H9 (cell line): Measurements from ENCODE around the gene DUSP16. TPM values are rescaled to one million over a fixed set of nuclear protein-coding genes. Genes with fewer than 3 reads are reported as not detected.

Experiments used
- DNase-seq: peaks from one replicate; pipeline ENCODE4 v3.0.0-alpha.2; 2017
- H2AFZ ChIP-seq: one replicate; pipeline ENCODE4 v1.6.1; 2013; ENCODE audit warnings: mild to moderate bottlenecking, low read length, control low read depth, moderate library complexity
- H2AK5ac ChIP-seq: 2 replicates; pipeline ENCODE4 v1.6.1; 2013; ENCODE audit warnings: low read length, control low read depth, mixed read lengths; ENCODE audit not compliant: insufficient read length
- H2BK120ac ChIP-seq: one replicate; pipeline ENCODE4 v1.6.1; 2013; ENCODE audit warnings: low read depth, mild to moderate bottlenecking, low read length, control low read depth, inconsistent platforms; ENCODE audit not compliant: poor library complexity, severe bottlenecking
- H2BK12ac ChIP-seq: 2 replicates; pipeline ENCODE4 v1.6.1; 2013; ENCODE audit warnings: low read length, control low read depth, mixed read lengths, low read depth; ENCODE audit not compliant: insufficient read length
- H2BK15ac ChIP-seq: 2 replicates; pipeline ENCODE4 v1.6.1; 2013; ENCODE audit warnings: low read depth, low read length, control low read depth
- H2BK20ac ChIP-seq: one replicate; pipeline ENCODE4 v1.6.1; 2013; ENCODE audit warnings: low read depth, mild to moderate bottlenecking, low read length, control low read depth, inconsistent platforms; ENCODE audit not compliant: poor library complexity, severe bottlenecking
- H2BK5ac ChIP-seq: 2 replicates; pipeline ENCODE4 v1.6.1; 2013; ENCODE audit warnings: low read length, control low read depth, mixed read lengths; ENCODE audit not compliant: insufficient read length
- H3K14ac ChIP-seq: 2 replicates; pipeline ENCODE4 v1.6.1; 2013; ENCODE audit warnings: low read length, control low read depth; ENCODE audit not compliant: insufficient read depth
- H3K18ac ChIP-seq: 2 replicates; pipeline ENCODE4 v1.6.1; 2013; ENCODE audit warnings: low read depth, mild to moderate bottlenecking, mixed read lengths, low read length, control low read depth; ENCODE audit not compliant: insufficient read length
- H3K23ac ChIP-seq: 2 replicates; pipeline ENCODE4 v1.6.1; 2013; ENCODE audit warnings: low read length, control low read depth, mixed read lengths, low read depth; ENCODE audit not compliant: insufficient read length
- H3K23me2 ChIP-seq: 2 replicates; pipeline ENCODE4 v1.6.1; 2013; ENCODE audit warnings: low read depth, mild to moderate bottlenecking, mixed read lengths, low read length, control low read depth; ENCODE audit not compliant: insufficient read length, poor library complexity, severe bottlenecking
- H3K27ac ChIP-seq: 2 replicates; pipeline ENCODE4 v1.5.1; 2013; ENCODE audit warnings: low read length, control low read depth, mixed read lengths, low read depth; ENCODE audit not compliant: insufficient read length
- H3K27me3 ChIP-seq: 2 replicates; pipeline ENCODE4 v1.6.1; 2013; ENCODE audit warnings: low read length, control low read depth, inconsistent platforms; ENCODE audit not compliant: insufficient read depth
- H3K4ac ChIP-seq: 2 replicates; pipeline ENCODE4 v1.6.1; 2013; ENCODE audit warnings: low read depth, mild to moderate bottlenecking, control low read depth, inconsistent platforms, low read length, moderate library complexity
- H3K4me1 ChIP-seq: 2 replicates; pipeline ENCODE4 v1.6.1; 2013; ENCODE audit warnings: low read length, control low read depth, inconsistent platforms; ENCODE audit not compliant: insufficient read depth
- H3K4me2 ChIP-seq: 2 replicates; pipeline ENCODE4 v1.6.1; 2013; ENCODE audit warnings: low read length, control low read depth, mixed read lengths; ENCODE audit not compliant: insufficient read length, insufficient read depth
- H3K56ac ChIP-seq: 2 replicates; pipeline ENCODE4 v1.6.1; 2013; ENCODE audit warnings: low read depth, mild to moderate bottlenecking, mixed read lengths, low read length, control low read depth; ENCODE audit not compliant: insufficient read length
- H3K79me1 ChIP-seq: 2 replicates; pipeline ENCODE4 v1.6.1; 2013; ENCODE audit warnings: low read depth, mild to moderate bottlenecking, moderate library complexity, low read length, control low read depth, inconsistent platforms; ENCODE audit not compliant: insufficient read depth, poor library complexity, severe bottlenecking
- H3K79me2 ChIP-seq: 2 replicates; pipeline ENCODE4 v1.6.1; 2013; ENCODE audit warnings: low read length, control low read depth, inconsistent platforms; ENCODE audit not compliant: insufficient read depth
- H3K9ac ChIP-seq: 2 replicates; pipeline ENCODE4 v1.6.1; 2013; ENCODE audit warnings: low read length, control low read depth, mixed read lengths; ENCODE audit not compliant: insufficient read length; ENCODE audit errors: extremely low read depth
- H3K9me3 ChIP-seq: one replicate; pipeline ENCODE4 v1.6.1; 2013; ENCODE audit warnings: low read depth, low read length, inconsistent platforms; ENCODE audit not compliant: control insufficient read depth
- H3T11ph ChIP-seq: one replicate; pipeline ENCODE4 v1.6.1; 2013; ENCODE audit warnings: mild to moderate bottlenecking, low read length, control low read depth, inconsistent platforms
- H4K20me1 ChIP-seq: one replicate; pipeline ENCODE4 v1.6.1; 2013; ENCODE audit not compliant: control insufficient read depth, insufficient read length, insufficient read depth
- H4K5ac ChIP-seq: 2 replicates; pipeline ENCODE4 v1.6.1; 2013; ENCODE audit warnings: low read depth, mild to moderate bottlenecking, mixed read lengths, low read length, control low read depth; ENCODE audit not compliant: insufficient read length
- H4K8ac ChIP-seq: replicated peaks from 2 replicates; pipeline ENCODE4 v1.6.1; 2013; ENCODE audit warnings: low read length, control low read depth, mixed read lengths, low read depth; ENCODE audit not compliant: insufficient read length
- H4K91ac ChIP-seq: 2 replicates; pipeline ENCODE4 v1.6.1; 2013; ENCODE audit warnings: low read depth, mild to moderate bottlenecking, moderate library complexity, mixed read lengths, low read length, control low read depth; ENCODE audit not compliant: insufficient read length
- H3K27ac Mint-ChIP-seq, 3 experiments: 2 replicates in 2 of 3; 3 replicates in 1 of 3; pipeline ENCODE4 v1.8.0; 2020 to 2021; ENCODE audit warnings: mixed read lengths in 3 of 3, mild to moderate bottlenecking in 1 of 3, moderate library complexity in 1 of 3
- H3K27me3 Mint-ChIP-seq: 2 replicates; pipeline ENCODE4 v1.8.0; 2021; ENCODE audit warnings: low read depth, mild to moderate bottlenecking, moderate library complexity, mixed read lengths
- H3K36me3 Mint-ChIP-seq, 3 experiments: 2 replicates in 2 of 3; 3 replicates in 1 of 3; pipeline ENCODE4 v1.8.0; 2020 to 2021; ENCODE audit warnings: low read depth in 3 of 3, mixed read lengths in 3 of 3; ENCODE audit not compliant: insufficient read depth in 1 of 3
- H3K4me1 Mint-ChIP-seq, 2 experiments: 2 replicates each; pipeline ENCODE4 v1.8.0; 2020; ENCODE audit warnings: mixed read lengths in 2 of 2
- H3K4me3 Mint-ChIP-seq, 2 experiments: 2 replicates in 1 of 2; 3 replicates in 1 of 2; pipeline ENCODE4 v1.8.0; 2020 to 2021; ENCODE audit warnings: mild to moderate bottlenecking in 2 of 2, mixed read lengths in 2 of 2, moderate library complexity in 1 of 2
- H3K9me3 Mint-ChIP-seq, 2 experiments: 2 replicates in 1 of 2; 3 replicates in 1 of 2; pipeline ENCODE4 v1.8.0; 2020; ENCODE audit warnings: mild to moderate bottlenecking in 2 of 2, mixed read lengths in 2 of 2, moderate library complexity in 1 of 2
- CTCF ChIP-seq: fragments of 200-600 bp; sonication (generic); conservative IDR thresholded peaks from 3 replicates; pipeline ENCODE4 v1.8.0; 2021; ENCODE audit warnings: antibody characterized with exemption, mild to moderate bottlenecking
- WGBS: extraction: QIAGEN DNeasy Blood & Tissue Kit; methylation state at CpG from one replicate; pipeline ENCODE4 v1.1.7; 2013; ENCODE audit warnings: missing lambda C conversion rate, low lambda C conversion rate, mixed read lengths; ENCODE audit not compliant: insufficient read length; ENCODE audit errors: extremely low coverage; 5-methylcytosine and 5-hydroxymethylcytosine counted together
- total RNA-seq: library from RNA; stranded (reverse); gene quantifications from 2 replicates; pipeline ENCODE4 v1.2.1, GENCODE V29; 2021

The DUSP16 gene
- total RNA-seq, 1 experiment from 2014 or later: 64.0 TPM

GRCh38 chr12:12546314-12546772, 16.3 kb downstream of the DUSP16 start:
- no peaks in the 10 kb centered on the region for H3K23me2 ChIP-seq
- H3K27ac Mint-ChIP-seq: no peak overlapping the region
- H2BK12ac ChIP-seq: no peak overlapping the region
- H3K14ac ChIP-seq: no peak overlapping the region
- H3K56ac ChIP-seq: no peak overlapping the region
- H3K18ac ChIP-seq: no peak overlapping the region
- no peak overlapping the region for H4K5ac ChIP-seq
- H3K36me3 Mint-ChIP-seq: peaks cover 0 to 24% (median 5%) of the 10 kb centered on the region in 3 experiments; a peak in 6 of 7 replicates
- H2AK5ac ChIP-seq: no peak overlapping the region
- H3T11ph ChIP-seq: no peak overlapping the region
- TF ChIP-seq CTCF: no peak
- H3K4me2 ChIP-seq: no peak overlapping the region
- H3K27ac ChIP-seq: no peak overlapping the region
- H4K20me1 ChIP-seq: no peaks in the 10 kb centered on the region
- WGBS: no CpG with 5 or more reads among the region's 1 CpG
- H3K9me3 ChIP-seq: no peaks in the 10 kb centered on the region
- no peak overlapping the region for H3K23ac ChIP-seq
- no peak overlapping the region for H3K4me3 Mint-ChIP-seq
- H4K91ac ChIP-seq: no peak overlapping the region
- H3K9ac ChIP-seq: no peak overlapping the region
- no peak overlapping the region for H4K8ac ChIP-seq
- no peak overlapping the region for H2BK15ac ChIP-seq
- H2BK20ac ChIP-seq: no peak overlapping the region
- H2BK5ac ChIP-seq: no peak overlapping the region
- no peak overlapping the region for H2BK120ac ChIP-seq
- H3K27me3 ChIP-seq: no peaks in the 10 kb centered on the region
- no peaks in the 10 kb centered on the region for H3K79me1 ChIP-seq
- H3K4me1 Mint-ChIP-seq: peaks cover 15 to 17% of the 10 kb centered on the region in 2 experiments
- H3K9me3 Mint-ChIP-seq: no peaks in the 10 kb centered on the region
- no peaks in the 10 kb centered on the region for H3K4me1 ChIP-seq
- no peak overlapping the region for H3K4ac ChIP-seq
- peaks cover 2% of the 10 kb centered on the region; the same call in 1 of the 2 replicates for H3K79me2 ChIP-seq
- DNase-seq: no peak
- H3K27me3 Mint-ChIP-seq: no peaks in the 10 kb centered on the region
- no peak overlapping the region for H2AFZ ChIP-seq
